Inferior parietal cortex (tissue), 1 donor: ENCODE measurements around the gene DBNL.

Source experiments
- DNase-seq: peaks from one replicate; pipeline ENCODE4 v3.0.0-alpha.2; 2016; ENCODE audit errors: extremely low spot score

DBNL gene

GRCh38 chr7:44042221-44042620 lies 2.3 kb upstream of the DBNL start:
- no peak for DNase-seq

GRCh38 chr7:44043902-44044301 lies 600 bp upstream of the DBNL start:
- DNase-seq, result no peak

GRCh38 chr7:44045226-44046014 lies 918 bp downstream of the DBNL start:
- no peak for DNase-seq

- no peak for DNase-seq
These were observed 2.0 kb downstream of the DBNL start for GRCh38 chr7:44046321-44047061.

GRCh38 chr7:44048031-44048795 lies 3.7 kb downstream of the DBNL start:
- DNase-seq, result no peak

- DNase-seq, result no peak
These were observed 5.8 kb downstream of the DBNL start for GRCh38 chr7:44050121-44050914.

GRCh38 chr7:44050915-44051560 lies 6.5 kb downstream of the DBNL start:
- DNase-seq, result no peak

GRCh38 chr7:44051611-44052220 lies 7.2 kb downstream of the DBNL start:
- no peak for DNase-seq

- no peak for DNase-seq
These were observed 8.4 kb downstream of the DBNL start for GRCh38 chr7:44052771-44053365.

- no peak for DNase-seq
These were observed 12.2 kb downstream of the DBNL start for GRCh38 chr7:44056681-44057080.

GRCh38 chr7:44057181-44057848 lies 12.8 kb downstream of the DBNL start:
- no peak for DNase-seq

GRCh38 chr7:44057849-44058758 lies 13.6 kb downstream of the DBNL start:
- no peak for DNase-seq

- DNase-seq, result no peak
These were observed 14.3 kb downstream of the DBNL start for GRCh38 chr7:44058759-44059218.

GRCh38 chr7:44059219-44060090 lies 15.0 kb downstream of the DBNL start:
- no peak for DNase-seq

GRCh38 chr7:44060091-44060947 lies 15.8 kb downstream of the DBNL start:
- DNase-seq, result no peak

- no peak for DNase-seq
These were observed 16.6 kb downstream of the DBNL start for GRCh38 chr7:44060948-44061644.
